ENCODE data around the gene SPATA32.

DNA sequence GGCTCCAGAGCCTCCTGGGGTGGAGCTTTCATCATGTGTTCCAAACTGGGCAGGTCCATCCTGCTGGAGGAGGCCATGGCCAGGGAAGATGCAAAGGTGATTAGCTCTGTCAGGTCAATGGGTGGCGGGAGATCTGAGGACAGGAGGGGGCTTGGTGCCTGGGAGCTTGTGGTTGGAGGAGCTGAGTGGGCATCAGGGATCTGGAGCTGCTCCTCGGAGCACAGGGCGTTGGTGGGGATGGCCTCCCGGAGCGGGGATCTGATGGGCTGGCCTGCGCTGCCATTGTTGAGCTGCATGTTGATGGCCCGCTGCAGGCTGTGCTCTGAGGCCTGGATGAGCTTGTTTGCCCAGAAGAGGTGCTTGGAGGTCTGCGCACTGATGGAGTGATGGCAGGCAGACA is 6.5 kb downstream of the SPATA32 start:
- TF ChIP-seq, protein P1, sequence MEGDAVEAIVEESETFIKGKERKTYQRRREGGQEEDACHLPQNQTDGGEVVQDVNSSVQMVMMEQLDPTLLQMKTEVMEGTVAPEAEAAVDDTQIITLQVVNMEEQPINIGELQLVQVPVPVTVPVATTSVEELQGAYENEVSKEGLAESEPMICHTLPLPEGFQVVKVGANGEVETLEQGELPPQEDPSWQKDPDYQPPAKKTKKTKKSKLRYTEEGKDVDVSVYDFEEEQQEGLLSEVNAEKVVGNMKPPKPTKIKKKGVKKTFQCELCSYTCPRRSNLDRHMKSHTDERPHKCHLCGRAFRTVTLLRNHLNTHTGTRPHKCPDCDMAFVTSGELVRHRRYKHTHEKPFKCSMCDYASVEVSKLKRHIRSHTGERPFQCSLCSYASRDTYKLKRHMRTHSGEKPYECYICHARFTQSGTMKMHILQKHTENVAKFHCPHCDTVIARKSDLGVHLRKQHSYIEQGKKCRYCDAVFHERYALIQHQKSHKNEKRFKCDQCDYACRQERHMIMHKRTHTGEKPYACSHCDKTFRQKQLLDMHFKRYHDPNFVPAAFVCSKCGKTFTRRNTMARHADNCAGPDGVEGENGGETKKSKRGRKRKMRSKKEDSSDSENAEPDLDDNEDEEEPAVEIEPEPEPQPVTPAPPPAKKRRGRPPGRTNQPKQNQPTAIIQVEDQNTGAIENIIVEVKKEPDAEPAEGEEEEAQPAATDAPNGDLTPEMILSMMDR (IDR thresholded peaks at IDR 0.05), result no peak
- TF ChIP-seq POLR2AphosphoS5 (IDR thresholded peaks at IDR 0.05), result no peak
